SK-N-SH (cell line): Measurements from ENCODE around the gene NTM. TPM values are rescaled to one million over a fixed set of nuclear protein-coding genes. Genes with fewer than 3 reads are reported as not detected.

Experiments
- CTCF ChIA-PET: fragments of 300-600, 350-600 bp; formaldehyde crosslinking; extraction: SDS; loops from one replicate; lab custom pipeline; 2021; lab: Yijun Ruan, JAX
- POLR2A ChIA-PET: fragments of 350-600 bp; sonication (Branson Sonifier 250); formaldehyde crosslinking; extraction: SDS; loops from one replicate; lab custom pipeline; 2020; ENCODE audit warnings: antibody characterized with exemption, inconsistent platforms; lab: Yijun Ruan, JAX
- DNase-seq: peaks from one replicate; pipeline ENCODE4 v3.0.0; 2012
- H2AFZ ChIP-seq: fragments of 200-600 bp; sonication (generic); 2 replicates; pipeline ENCODE4 v1.8.1; 2016; ENCODE audit warnings: antibody characterized with exemption, mild to moderate bottlenecking, low read depth
- H3F3A ChIP-seq: fragments of 200-600 bp; sonication (generic); replicated peaks from 2 replicates; pipeline ENCODE3; 2016; ENCODE audit warnings: antibody characterized with exemption, mild to moderate bottlenecking; ENCODE audit not compliant: insufficient read depth
- H3K27ac ChIP-seq, 2 experiments: fragments of 200-500 bp in 1 of 2; fragments of 200-600 bp in 1 of 2; sonication (Bioruptor generic) in 1 of 2; sonication (generic), shearing (Covaris generic) in 1 of 2; 2 replicates each; pipeline versions ENCODE4 v1.5.1 to v1.6.1; 2014 to 2016; ENCODE audit warnings: low read depth in 2 of 2, inconsistent platforms in 1 of 2, low read length in 1 of 2, mild to moderate bottlenecking in 1 of 2, mixed read lengths in 1 of 2
- H3K27me3 ChIP-seq: fragments of 200-600 bp; sonication (generic), shearing (Covaris generic); 2 replicates; pipeline ENCODE4 v1.6.1; 2016; ENCODE audit warnings: mixed run types; ENCODE audit not compliant: insufficient read depth
- H3K36me3 ChIP-seq, 2 experiments: fragments of 200-500 bp in 1 of 2; fragments of 200-600 bp in 1 of 2; sonication (Bioruptor generic) in 1 of 2; sonication (generic) in 1 of 2; replicated peaks in 1 of 2; 2 replicates each; pipeline versions ENCODE3 to v1.5.1; 2014 to 2016; ENCODE audit warnings: low read length in 1 of 2, mild to moderate bottlenecking in 1 of 2; ENCODE audit not compliant: insufficient read depth in 2 of 2, control insufficient read depth in 1 of 2
- H3K4me1 ChIP-seq, 2 experiments: fragments of 200-500 bp in 1 of 2; fragments of 200-600 bp in 1 of 2; sonication (Bioruptor generic) in 1 of 2; sonication (generic), shearing (Covaris generic) in 1 of 2; 2 replicates each; pipeline versions ENCODE4 v1.5.1 to v1.6.1; 2014 to 2016; ENCODE audit warnings: low read depth in 1 of 2, low read length in 1 of 2, mixed run types in 1 of 2; ENCODE audit not compliant: insufficient read depth in 2 of 2, control insufficient read depth in 1 of 2
- H3K4me2 ChIP-seq: fragments of 200-600 bp; sonication (generic), shearing (Covaris generic); 2 replicates; pipeline ENCODE4 v1.6.1; 2017; ENCODE audit warnings: mixed run types
- H3K4me3 ChIP-seq, 2 experiments: fragments of 200-500 bp in 1 of 2; fragments of 200-600 bp in 1 of 2; sonication (Bioruptor generic) in 1 of 2; sonication (generic), shearing (Covaris generic) in 1 of 2; 2 replicates each; pipeline versions ENCODE4 v1.5.1 to v1.8.1; 2014 to 2016; ENCODE audit warnings: low read depth in 2 of 2, inconsistent platforms in 1 of 2, low read length in 1 of 2, mild to moderate bottlenecking in 1 of 2, mixed read lengths in 1 of 2, moderate library complexity in 1 of 2
- H3K79me2 ChIP-seq: fragments of 200-600 bp; sonication (generic); 2 replicates; pipeline ENCODE4 v1.8.1; 2017; ENCODE audit warnings: mild to moderate bottlenecking; ENCODE audit not compliant: insufficient read depth
- H3K9ac ChIP-seq: fragments of 200-600 bp; sonication (generic); 2 replicates; pipeline ENCODE4 v1.6.1; 2017; ENCODE audit warnings: mixed run types
- H3K9me2 ChIP-seq: fragments of 200-600 bp; sonication (generic); 2 replicates; pipeline ENCODE4 v1.6.1; 2017; ENCODE audit warnings: mixed run types
- H3K9me3 ChIP-seq: fragments of 200-600 bp; sonication (generic); 2 replicates; pipeline ENCODE4 v1.6.1; 2017; ENCODE audit warnings: mixed run types, mild to moderate bottlenecking, moderate library complexity
- H4K20me1 ChIP-seq: fragments of 200-600 bp; sonication (generic); 2 replicates; pipeline ENCODE4 v1.6.1; 2017; ENCODE audit warnings: mild to moderate bottlenecking, mixed run types; ENCODE audit not compliant: insufficient read depth
- CHD2 ChIP-seq: fragments of 150-350 bp; IDR thresholded peaks from 2 replicates; pipeline ENCODE4 v1.6.1; 2018; ENCODE audit warnings: low read length; ENCODE audit not compliant: partially characterized antibody
- ELF1 ChIP-seq: IDR thresholded peaks from 2 replicates; pipeline ENCODE4 v1.4.0; 2012
- EZH2phosphoT487 ChIP-seq: fragments of 200-600 bp; sonication (generic); IDR thresholded peaks from 2 replicates; pipeline ENCODE4 v1.6.1; 2017; ENCODE audit warnings: low read depth, mixed run types, mild to moderate bottlenecking, antibody characterized with exemption, moderate library complexity, borderline replicate concordance
- FOSL2 ChIP-seq: IDR thresholded peaks from 2 replicates; pipeline ENCODE4 v1.4.0; 2012; ENCODE audit warnings: low read depth, mild to moderate bottlenecking, moderate library complexity, borderline replicate concordance
- FOXM1 ChIP-seq: IDR thresholded peaks from 2 replicates; pipeline ENCODE4 v1.4.0; 2012; ENCODE audit warnings: low read depth, mild to moderate bottlenecking
- GATA2 ChIP-seq: sonication (generic); formaldehyde crosslinking; IDR thresholded peaks from 2 replicates; pipeline ENCODE4 v1.5.0; 2020; ENCODE audit warnings: mild to moderate bottlenecking, missing genetic modification reagents
- MEF2A ChIP-seq: IDR thresholded peaks from 2 replicates; pipeline ENCODE4 v1.4.0; 2012; ENCODE audit warnings: low read depth, borderline replicate concordance
- MXI1 ChIP-seq: IDR thresholded peaks from 2 replicates; pipeline ENCODE4 v1.6.1; 2012; ENCODE audit warnings: mild to moderate bottlenecking, low read depth, low read length, improper control_type of control experiment
- NFIC ChIP-seq: IDR thresholded peaks from 2 replicates; pipeline ENCODE4 v1.4.0; 2012; ENCODE audit warnings: borderline replicate concordance
- NRF1 ChIP-seq: IDR thresholded peaks from 2 replicates; pipeline ENCODE4 v1.6.1; 2012; ENCODE audit warnings: low read depth, mild to moderate bottlenecking, low read length
- RFX5 ChIP-seq: IDR thresholded peaks from 2 replicates; pipeline ENCODE4 v1.6.1; 2012; ENCODE audit warnings: mild to moderate bottlenecking, improper control_type of control experiment, low read length
- SMC3 ChIP-seq: IDR thresholded peaks from 2 replicates; pipeline ENCODE4 v1.6.1; 2012; ENCODE audit warnings: low read depth, low read length, improper control_type of control experiment
- TCF12 ChIP-seq: IDR thresholded peaks from 2 replicates; pipeline ENCODE4 v1.4.0; 2012
- YY1 ChIP-seq: IDR thresholded peaks from 2 replicates; pipeline ENCODE4 v1.4.0; 2012; ENCODE audit warnings: low read depth, mild to moderate bottlenecking
- ZBTB33 ChIP-seq: IDR thresholded peaks from 2 replicates; pipeline ENCODE4 v1.4.0; 2012; ENCODE audit warnings: low read depth, borderline replicate concordance
- WGBS: methylation state at CpG from one replicate; pipeline ENCODE4 v1.1.6; 2017; ENCODE audit warnings: low lambda C conversion rate; 5-methylcytosine and 5-hydroxymethylcytosine counted together
- polyA plus RNA-seq, 3 experiments: library from polyadenylated mRNA; depleted of rRNA; stranded (reverse); fragments of >200 nt; gene quantifications; 2 replicates each; pipeline ENCODE4 v1.2.3, GENCODE V29; 2012
- TF ChIP-seq, protein P1 (sequence below): fragments of 150-350 bp; IDR thresholded peaks from 2 replicates; pipeline ENCODE4 v1.6.1; 2017; ENCODE audit warnings: antibody characterized with exemption, low read length, low read depth, borderline replicate concordance
- TF ChIP-seq, protein P2 (sequence below): IDR thresholded peaks from 2 replicates; pipeline ENCODE4 v1.4.0; 2012; ENCODE audit warnings: low read depth

The NTM gene
- polyA plus RNA-seq, 1 of the 3 experiments (the other 2 are of a cell fraction): 20.0 TPM

GRCh38 chr11:131849485-131849884, 479.1 kb downstream of the NTM start:
- Histone ChIP-seq H2AFZ (no peak overlapping the region), H3K9me3 (no peaks in the 10 kb centered on the region), H3K4me1 (no peaks in the 10 kb centered on the region; a peak in 1 of 4 replicates), H3K9ac (no peak overlapping the region), H3K27ac (no peak overlapping the region), H3K27me3 (no peaks in the 10 kb centered on the region; the same call in 1 of the 2 replicates), H3K79me2 (no peaks in the 10 kb centered on the region), H3K9me2 (no peaks in the 10 kb centered on the region), H3K4me2 (no peak overlapping the region), H3K4me3 (no peak overlapping the region), H4K20me1 (no peaks in the 10 kb centered on the region), H3K36me3 (no peaks in the 10 kb centered on the region), H3F3A (no peaks in the 10 kb centered on the region)
- no peak for TF ChIP-seq NRF1
- no peak for TF ChIP-seq GATA2
- TF ChIP-seq YY1: no peak
- no peak for TF ChIP-seq FOXM1
- no peak for TF ChIP-seq TCF12
- no peak for TF ChIP-seq NFIC
- TF ChIP-seq ZBTB33: no peak
- TF ChIP-seq, protein P1, sequence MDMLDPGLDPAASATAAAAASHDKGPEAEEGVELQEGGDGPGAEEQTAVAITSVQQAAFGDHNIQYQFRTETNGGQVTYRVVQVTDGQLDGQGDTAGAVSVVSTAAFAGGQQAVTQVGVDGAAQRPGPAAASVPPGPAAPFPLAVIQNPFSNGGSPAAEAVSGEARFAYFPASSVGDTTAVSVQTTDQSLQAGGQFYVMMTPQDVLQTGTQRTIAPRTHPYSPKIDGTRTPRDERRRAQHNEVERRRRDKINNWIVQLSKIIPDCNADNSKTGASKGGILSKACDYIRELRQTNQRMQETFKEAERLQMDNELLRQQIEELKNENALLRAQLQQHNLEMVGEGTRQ: no peak
- TF ChIP-seq ELF1: no peak
- no peak for TF ChIP-seq MXI1
- TF ChIP-seq MEF2A: no peak
- TF ChIP-seq, protein P2, sequence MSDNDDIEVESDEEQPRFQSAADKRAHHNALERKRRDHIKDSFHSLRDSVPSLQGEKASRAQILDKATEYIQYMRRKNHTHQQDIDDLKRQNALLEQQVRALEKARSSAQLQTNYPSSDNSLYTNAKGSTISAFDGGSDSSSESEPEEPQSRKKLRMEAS: no peak
- no peak for TF ChIP-seq EZH2phosphoT487
- TF ChIP-seq CHD2: no peak
- TF ChIP-seq SMC3: no peak
- TF ChIP-seq RFX5: no peak
- DNase-seq: no peak
- ChIA-PET POLR2A (interaction anchor here (0.7 kb wide), 1 partner anchor 22 kb away, joined by 3 read pairs; no protein-coding TSS in a partner anchor), CTCF (interaction anchor here (0.6 to 2.5 kb wide), 3 partner anchors 18 to 184 kb away, joined by 3 to 15 read pairs (median 3); no protein-coding TSS in a partner anchor)
- 57% methylated on average over 6 of the region's 6 CpGs for WGBS

GRCh38 chr11:131850507-131850906, 480.1 kb downstream of the NTM start:
- POLR2A ChIA-PET: no interaction called here
- CTCF ChIA-PET: interaction anchor here (0.8 to 2.5 kb wide), 3 partner anchors 17 to 162 kb away, joined by 3 to 15 read pairs (median 3); no protein-coding TSS in a partner anchor
- no peaks in the 10 kb centered on the region for H3K9me3 ChIP-seq
- H3K27me3 ChIP-seq: no peaks in the 10 kb centered on the region; the same call in 1 of the 2 replicates
- H3K79me2 ChIP-seq: no peaks in the 10 kb centered on the region
- no peaks in the 10 kb centered on the region; a peak in 1 of 4 replicates for H3K4me1 ChIP-seq
- no peak overlapping the region for H3K4me2 ChIP-seq
- no peak overlapping the region for H2AFZ ChIP-seq
- no peaks in the 10 kb centered on the region for H3F3A ChIP-seq
- no peaks in the 10 kb centered on the region for H3K9me2 ChIP-seq
- no peaks in the 10 kb centered on the region for H3K36me3 ChIP-seq
- TF ChIP-seq GATA2 (no peak), FOSL2 (no peak), SMC3 (no peak), NRF1 (no peak)
- no peak for DNase-seq
- no peak overlapping the region for H3K4me3 ChIP-seq
- 75% methylated on average over 9 of the region's 9 CpGs for WGBS
- no peak overlapping the region for H3K27ac ChIP-seq
- H3K9ac ChIP-seq: no peak overlapping the region
- no peaks in the 10 kb centered on the region for H4K20me1 ChIP-seq
